Measurements from ENCODE around the gene NT5C3A. TPM values are rescaled to one million over a fixed set of nuclear protein-coding genes. Genes with fewer than 3 reads are reported as not detected.

Gene NT5C3A
- total and polyA plus RNA-seq, 2 experiments from 2014 or later = 28.5 to 45.8 TPM

GRCh38 chr7:33065981-33066380 lies 3.4 kb upstream of the NT5C3A start (continued):
- TF ChIP-seq CTCF (conservative IDR thresholded peaks at IDR 0.05; ENCODE audit: low read depth in 2 of 2) (no peak), EZH2 (IDR thresholded peaks at IDR 0.05; ENCODE audit: low read depth, unreplicated experiment) (no peak), EZH2phosphoT487 (IDR thresholded peaks at IDR 0.05; ENCODE audit: unreplicated experiment) (no peak)

- Mint-ChIP-seq H3K36me3 (ENCODE audit: low read depth) (peaks cover 22% of the 10 kb centered on the region), H3K27ac (peak overlapping the region; percentile 96), H3K9me3 (peaks cover 33% of the 10 kb centered on the region), H3K27me3 (ENCODE audit: insufficient read depth, low read depth, poor library complexity) (peaks cover 6% of the 10 kb centered on the region), H3K4me1 (peaks cover 15% of the 10 kb centered on the region), H3K4me3 (peak overlapping the region; percentile 94)
- Histone ChIP-seq H3K27ac (ENCODE audit: low read depth) (peak overlapping the region; percentile 56), H4K20me1 (replicated peaks; ENCODE audit: insufficient read depth) (peaks cover 27% of the 10 kb centered on the region), H3K4me1 (ENCODE audit: insufficient read depth) (peaks cover 17% of the 10 kb centered on the region; the same call in 1 of the 2 replicates), H3K4me2 (peak overlapping the region; percentile 81), H3F3A (replicated peaks; ENCODE audit: low read depth) (no peaks in the 10 kb centered on the region), H3K27me3 (ENCODE audit: insufficient read depth) (no peaks in the 10 kb centered on the region), H3K4me3 (peak overlapping the region; percentile 73), H3K36me3 (ENCODE audit: insufficient read depth) (no peaks in the 10 kb centered on the region), H2AFZ (peak overlapping the region; percentile 83), H3K9me2 (ENCODE audit: insufficient read depth) (peaks cover 4% of the 10 kb centered on the region; the same call in 1 of the 2 replicates), H3K79me2 (replicated peaks; ENCODE audit: insufficient read depth) (peaks cover 44% of the 10 kb centered on the region)
- TF ChIP-seq REST (IDR thresholded peaks at IDR 0.05; ENCODE audit: unreplicated experiment) (no peak), POLR2AphosphoS5 (IDR thresholded peaks at IDR 0.05; ENCODE audit: low read depth) (peak; percentile 32), CREB1 (CRISPR knock-in tag; IDR thresholded peaks at IDR 0.05; ENCODE audit: low read depth) (no peak), ETS1 (IDR thresholded peaks at IDR 0.05) (peak; percentile 81)
- DNase-seq (ENCODE audit: low spot score) (peak; percentile 97), ATAC-seq (peak; percentile 96)
Measured at GRCh38 chr7:33062782-33063443, 337 bp upstream of the NT5C3A start.

Data from GM23338 (cell line).